GM13976 (cell line): ENCODE measurements around the gene SUFU.
A peak's percentile ranks its signal among the peaks of the same experiment; 100 is the strongest.
"Not testable (repeated sequence)": the region's sequence is repeated elsewhere in the genome, so short reads cannot be mapped to it uniquely, and the experiment has no call there.

Source experiments
- DNase-seq: peaks from one replicate; pipeline ENCODE4 v3.0.0; 2012; ENCODE audit warnings: low spot score
- CTCF ChIP-seq: IDR thresholded peaks from 2 replicates; pipeline ENCODE4 v1.5.1; 2012; ENCODE audit warnings: borderline replicate concordance, mild to moderate bottlenecking; ENCODE audit not compliant: insufficient read depth; ENCODE audit errors: extremely low read depth, missing control alignments, control extremely low read depth
- in situ Hi-C: fragments of 300-500 bp; cut with MboI; formaldehyde crosslinking; loops from one replicate; pipeline ENCODE4 v1.12.0; 2022; ENCODE audit warnings: low sequenced_read_pairs, mixed read lengths, inconsistent platforms; ENCODE audit not compliant: unreplicated experiment

SUFU gene

GRCh38 chr10:102493771-102494170, 10.0 kb upstream of the SUFU start:
- DNase-seq = no peak
- in situ Hi-C loops = no loop called here
- no peak for TF ChIP-seq CTCF

GRCh38 chr10:102497545-102497944, 6.2 kb upstream of the SUFU start:
- in situ Hi-C loops = no loop called here
- no peak for TF ChIP-seq CTCF
- no peak for DNase-seq

DNA sequence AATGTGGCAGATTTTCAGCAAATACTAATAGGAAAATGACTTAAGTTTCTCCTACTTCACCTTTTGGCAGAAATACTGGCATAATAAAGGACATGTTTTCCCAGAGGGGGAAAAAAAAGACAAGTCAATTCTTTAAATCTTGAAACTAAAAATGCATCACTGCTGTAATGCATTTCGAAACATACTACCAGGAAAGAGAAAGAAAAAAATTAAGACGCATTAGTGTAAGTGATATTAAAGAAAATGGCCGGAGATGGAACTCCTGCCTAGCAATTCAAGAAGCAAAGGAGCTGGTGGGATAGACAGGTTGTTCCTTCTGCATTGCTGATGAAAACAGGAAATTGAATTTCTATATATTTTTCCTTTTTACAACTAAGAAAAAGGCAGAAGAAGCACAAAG, 4.4 kb upstream of the SUFU start:
- in situ Hi-C loops = no loop called here
- no peak for TF ChIP-seq CTCF
- DNase-seq = no peak

GRCh38 chr10:102500686-102501085, 3.1 kb upstream of the SUFU start:
- DNase-seq, in situ Hi-C loops: not testable (repeated sequence)

- in situ Hi-C loops = no loop called here
- no peak for TF ChIP-seq CTCF
- DNase-seq = no peak
Measured at GRCh38 chr10:102501201-102502028, 2.4 kb upstream of the SUFU start.

DNA sequence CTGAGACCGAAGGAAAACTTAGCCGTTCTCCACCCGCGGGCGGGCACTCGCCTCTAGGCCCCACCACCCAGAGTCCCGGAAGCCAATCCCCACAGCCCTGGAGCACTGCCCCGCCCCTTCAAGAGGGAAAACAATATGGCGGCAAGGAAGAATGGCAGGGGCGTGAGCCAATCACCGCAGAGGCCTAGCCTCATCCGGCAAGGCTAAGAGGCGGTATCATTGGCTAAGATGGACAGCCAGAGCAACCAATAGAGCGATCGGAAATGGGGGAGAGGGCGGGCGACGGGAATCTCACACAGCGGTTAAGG, 1.8 kb upstream of the SUFU start:
- peak; percentile 99 for DNase-seq
- TF ChIP-seq CTCF = no peak
- in situ Hi-C loops = no loop called here

- TF ChIP-seq CTCF = no peak
- peak; percentile 88 for DNase-seq
- in situ Hi-C loops = no loop called here
Measured at GRCh38 chr10:102502337-102503151, 1.2 kb upstream of the SUFU start, which contains the start of gene ACTR1A. Gene ACTR1A, minus strand, starts transcription at chr10:102502712. Its CDS starts 65 bp downstream, at chr10:102502647.
